HL-60 (cell line): ENCODE results near the gene ALG12.

ENCODE experiments used
- DNase-seq, 2 experiments: peaks; one replicate each; pipeline ENCODE4 v3.0.0-alpha.2; 2010 to 2020; ENCODE audit warnings: low read depth in 1 of 2, low spot score in 1 of 2
- H3K27ac ChIP-seq: fragments of 250-450 bp; sonication (Bioruptor Pico); replicated peaks from 2 replicates; pipeline ENCODE4 v1.5.1; 2020; ENCODE audit warnings: mild to moderate bottlenecking, moderate library complexity
- H3K27me3 ChIP-seq: fragments of 250-450 bp; sonication (Bioruptor Pico); 2 replicates; pipeline ENCODE4 v1.5.1; 2021; ENCODE audit warnings: mild to moderate bottlenecking, moderate library complexity; ENCODE audit not compliant: insufficient read depth, poor library complexity, severe bottlenecking
- H3K4me3 ChIP-seq: replicated peaks from 2 replicates; pipeline ENCODE4 v1.5.1; 2011; ENCODE audit warnings: mild to moderate bottlenecking, control low read depth, low read length; ENCODE audit not compliant: insufficient read depth
- GABPA ChIP-seq: IDR thresholded peaks from 2 replicates; pipeline ENCODE4 v1.6.1; 2012; ENCODE audit warnings: low read depth
- POLR2AphosphoS5 ChIP-seq: IDR thresholded peaks from 2 replicates; pipeline ENCODE4 v1.6.1; 2012; ENCODE audit warnings: low read depth
- SPI1 ChIP-seq: IDR thresholded peaks from 2 replicates; pipeline ENCODE4 v1.6.1; 2012; ENCODE audit warnings: low read depth, mild to moderate bottlenecking, borderline replicate concordance
- TF ChIP-seq, protein P1 (sequence below): IDR thresholded peaks from 2 replicates; pipeline ENCODE4 v1.6.1; 2012; ENCODE audit warnings: low read depth; ENCODE audit not compliant: insufficient replicate concordance
- TF ChIP-seq, protein P2 (sequence below): IDR thresholded peaks from one replicate; pipeline ENCODE4 v1.5.1; 2011; ENCODE audit warnings: low read length, control low read depth, inconsistent platforms; ENCODE audit not compliant: insufficient read depth

ALG12 gene

DNA sequence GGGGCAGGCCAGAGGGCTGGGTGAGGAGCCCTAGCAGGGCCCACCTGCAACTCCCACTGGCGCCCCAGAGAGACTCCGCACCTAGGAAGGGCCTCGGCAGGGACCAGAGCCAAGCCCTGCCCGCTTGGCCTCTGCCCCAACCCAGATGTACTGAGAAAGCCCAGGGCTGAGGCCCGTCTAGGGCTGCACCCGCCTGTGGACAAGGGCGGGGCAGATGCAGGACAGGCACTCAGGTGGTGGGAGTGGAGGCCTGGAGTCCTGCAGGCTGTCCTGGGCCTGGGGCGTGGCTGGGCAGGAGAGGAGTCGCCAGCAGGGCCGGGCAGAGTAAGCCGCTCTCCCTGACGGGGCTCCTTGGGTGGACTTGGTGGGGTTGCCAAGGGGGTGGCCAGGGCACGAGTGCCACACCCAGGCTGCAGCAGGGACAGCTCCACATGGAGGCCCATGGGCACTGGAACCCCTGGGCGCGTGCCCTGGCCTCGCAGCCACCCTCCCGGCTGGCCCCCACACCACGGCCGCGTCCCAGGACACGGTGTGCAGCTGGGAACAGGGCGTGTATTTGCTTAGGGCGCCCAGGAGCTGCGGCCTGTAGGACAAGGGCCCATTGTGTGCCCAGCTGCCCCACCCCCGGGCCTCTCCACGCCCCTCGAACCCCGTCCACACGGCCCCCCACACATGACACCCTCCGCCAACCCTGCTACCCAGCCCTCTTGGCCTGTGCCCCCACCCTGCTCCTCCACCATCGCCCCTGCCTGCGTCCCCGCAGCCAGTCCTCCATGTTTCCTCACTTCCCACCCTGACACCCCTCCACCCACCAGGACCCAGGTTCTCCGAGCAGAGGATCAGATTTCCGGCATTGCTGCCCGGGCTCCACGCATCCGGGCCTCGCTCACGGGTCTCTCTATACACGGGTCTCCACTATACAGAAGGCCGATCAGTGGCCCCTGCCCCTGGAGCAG is 31.0 kb upstream of the ALG12 start:
- no peak for DNase-seq
- no peak overlapping the region for H3K27ac ChIP-seq
- TF ChIP-seq, protein P1, sequence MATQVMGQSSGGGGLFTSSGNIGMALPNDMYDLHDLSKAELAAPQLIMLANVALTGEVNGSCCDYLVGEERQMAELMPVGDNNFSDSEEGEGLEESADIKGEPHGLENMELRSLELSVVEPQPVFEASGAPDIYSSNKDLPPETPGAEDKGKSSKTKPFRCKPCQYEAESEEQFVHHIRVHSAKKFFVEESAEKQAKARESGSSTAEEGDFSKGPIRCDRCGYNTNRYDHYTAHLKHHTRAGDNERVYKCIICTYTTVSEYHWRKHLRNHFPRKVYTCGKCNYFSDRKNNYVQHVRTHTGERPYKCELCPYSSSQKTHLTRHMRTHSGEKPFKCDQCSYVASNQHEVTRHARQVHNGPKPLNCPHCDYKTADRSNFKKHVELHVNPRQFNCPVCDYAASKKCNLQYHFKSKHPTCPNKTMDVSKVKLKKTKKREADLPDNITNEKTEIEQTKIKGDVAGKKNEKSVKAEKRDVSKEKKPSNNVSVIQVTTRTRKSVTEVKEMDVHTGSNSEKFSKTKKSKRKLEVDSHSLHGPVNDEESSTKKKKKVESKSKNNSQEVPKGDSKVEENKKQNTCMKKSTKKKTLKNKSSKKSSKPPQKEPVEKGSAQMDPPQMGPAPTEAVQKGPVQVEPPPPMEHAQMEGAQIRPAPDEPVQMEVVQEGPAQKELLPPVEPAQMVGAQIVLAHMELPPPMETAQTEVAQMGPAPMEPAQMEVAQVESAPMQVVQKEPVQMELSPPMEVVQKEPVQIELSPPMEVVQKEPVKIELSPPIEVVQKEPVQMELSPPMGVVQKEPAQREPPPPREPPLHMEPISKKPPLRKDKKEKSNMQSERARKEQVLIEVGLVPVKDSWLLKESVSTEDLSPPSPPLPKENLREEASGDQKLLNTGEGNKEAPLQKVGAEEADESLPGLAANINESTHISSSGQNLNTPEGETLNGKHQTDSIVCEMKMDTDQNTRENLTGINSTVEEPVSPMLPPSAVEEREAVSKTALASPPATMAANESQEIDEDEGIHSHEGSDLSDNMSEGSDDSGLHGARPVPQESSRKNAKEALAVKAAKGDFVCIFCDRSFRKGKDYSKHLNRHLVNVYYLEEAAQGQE = no peak
- no peak for TF ChIP-seq GABPA
- TF ChIP-seq, protein P2, sequence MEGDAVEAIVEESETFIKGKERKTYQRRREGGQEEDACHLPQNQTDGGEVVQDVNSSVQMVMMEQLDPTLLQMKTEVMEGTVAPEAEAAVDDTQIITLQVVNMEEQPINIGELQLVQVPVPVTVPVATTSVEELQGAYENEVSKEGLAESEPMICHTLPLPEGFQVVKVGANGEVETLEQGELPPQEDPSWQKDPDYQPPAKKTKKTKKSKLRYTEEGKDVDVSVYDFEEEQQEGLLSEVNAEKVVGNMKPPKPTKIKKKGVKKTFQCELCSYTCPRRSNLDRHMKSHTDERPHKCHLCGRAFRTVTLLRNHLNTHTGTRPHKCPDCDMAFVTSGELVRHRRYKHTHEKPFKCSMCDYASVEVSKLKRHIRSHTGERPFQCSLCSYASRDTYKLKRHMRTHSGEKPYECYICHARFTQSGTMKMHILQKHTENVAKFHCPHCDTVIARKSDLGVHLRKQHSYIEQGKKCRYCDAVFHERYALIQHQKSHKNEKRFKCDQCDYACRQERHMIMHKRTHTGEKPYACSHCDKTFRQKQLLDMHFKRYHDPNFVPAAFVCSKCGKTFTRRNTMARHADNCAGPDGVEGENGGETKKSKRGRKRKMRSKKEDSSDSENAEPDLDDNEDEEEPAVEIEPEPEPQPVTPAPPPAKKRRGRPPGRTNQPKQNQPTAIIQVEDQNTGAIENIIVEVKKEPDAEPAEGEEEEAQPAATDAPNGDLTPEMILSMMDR = no peak
- TF ChIP-seq POLR2AphosphoS5 = no peak
- H3K4me3 ChIP-seq = no peak overlapping the region
- no peaks in the 10 kb centered on the region for H3K27me3 ChIP-seq

DNA sequence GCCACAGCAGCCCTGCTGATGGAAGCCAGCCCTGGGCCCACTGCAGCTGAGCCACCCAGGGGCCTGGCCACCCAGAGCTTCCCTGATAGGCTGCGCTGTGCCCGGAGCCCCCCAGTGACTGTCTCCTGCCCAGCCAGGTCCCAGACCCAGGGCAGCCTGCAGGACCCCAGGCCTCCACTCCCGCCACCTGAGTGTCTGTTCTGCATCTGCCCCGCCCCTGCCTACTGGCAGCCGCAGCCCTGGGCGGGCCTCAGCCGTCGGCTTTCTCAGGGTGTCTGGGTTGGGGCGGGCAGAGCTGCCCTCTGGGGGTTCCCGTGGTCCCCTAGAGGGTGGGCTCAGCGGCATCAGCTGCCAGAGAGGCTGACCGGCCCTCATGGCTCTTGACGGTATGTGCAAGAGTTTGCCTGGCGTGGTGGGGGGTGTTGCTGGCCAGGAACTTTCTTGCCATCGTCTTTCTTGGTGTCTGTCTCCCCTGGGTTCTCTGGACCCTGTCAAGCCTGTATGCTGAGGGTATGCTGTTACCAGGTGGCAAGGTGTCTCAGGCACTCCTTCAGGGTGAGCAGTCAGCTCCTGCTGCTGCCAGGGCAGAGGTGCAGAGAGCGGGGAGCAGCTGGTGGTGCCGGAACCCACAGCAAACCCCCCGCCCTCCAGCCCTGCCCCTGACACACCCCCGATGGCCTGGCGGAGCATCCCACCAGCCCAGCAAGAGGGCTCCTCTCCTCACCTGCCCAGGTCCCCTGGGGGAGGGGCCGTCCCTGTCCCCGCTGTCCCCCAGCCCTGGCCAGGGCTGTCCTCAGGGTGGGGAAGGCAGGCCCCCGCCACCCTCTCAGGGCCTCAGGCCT is 30.1 kb upstream of the ALG12 start:
- DNase-seq = no peak
- TF ChIP-seq, protein P2 = no peak
- TF ChIP-seq POLR2AphosphoS5 = no peak
- no peak for TF ChIP-seq GABPA
- TF ChIP-seq, protein P1 = no peak
- TF ChIP-seq SPI1 = no peak
- no peak overlapping the region for H3K4me3 ChIP-seq
- no peak overlapping the region for H3K27ac ChIP-seq
- no peaks in the 10 kb centered on the region for H3K27me3 ChIP-seq

DNA sequence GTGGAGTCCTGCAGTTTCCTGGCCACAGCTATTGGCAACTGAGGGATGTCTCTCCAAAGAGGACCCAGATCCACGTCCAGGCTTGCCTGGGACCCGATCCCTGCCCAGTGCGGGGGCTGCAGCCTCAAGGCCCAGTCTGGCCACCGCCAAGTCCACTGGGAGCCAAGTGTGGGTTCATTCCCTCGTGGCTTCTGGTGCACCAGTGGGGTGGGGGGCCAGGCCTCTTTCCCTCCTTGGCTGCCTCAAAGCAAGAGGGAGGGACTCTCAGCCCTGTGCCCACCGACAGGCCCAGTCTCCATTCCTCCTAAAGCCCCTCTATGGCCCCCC is 29.0 kb upstream of the ALG12 start:
- no peak overlapping the region for H3K27ac ChIP-seq

More for the DNA sequence above, 29.0 kb upstream of the ALG12 start:
- no peak overlapping the region for H3K4me3 ChIP-seq
- no peaks in the 10 kb centered on the region for H3K27me3 ChIP-seq
- TF ChIP-seq SPI1 (no peak), GABPA (no peak), POLR2AphosphoS5 (no peak)
- TF ChIP-seq, protein P2 = no peak
- TF ChIP-seq, protein P1 = no peak
- no peak for DNase-seq
